GM19351 (cell line): ENCODE measurements around the gene ZNF580.

Source experiments
- ATAC-seq: cut with Tn5 transposase; IDR thresholded peaks from one replicate; pipeline ENCODE4 v1.9.1; 2021; ENCODE audit warnings: mild to moderate bottlenecking, moderate library complexity; ENCODE audit not compliant: unreplicated experiment

The ZNF580 gene

GRCh38 chr19:55640577-55641425 is at the start of gene ZNF580:
Gene ZNF580 (plus strand): TSS chr19:55641002. CDS start chr19:55642509, 1,507 bp downstream.
- peak; percentile 24 for ATAC-seq

GRCh38 chr19:55591555-55591954 is 49.2 kb upstream of the ZNF580 start:
- no peak for ATAC-seq

GRCh38 chr19:55592391-55593090 is 48.3 kb upstream of the ZNF580 start:
- ATAC-seq: no peak

- ATAC-seq: no peak
These were observed 47.6 kb upstream of the ZNF580 start for GRCh38 chr19:55593096-55593772.

GRCh38 chr19:55594996-55595545 is 45.7 kb upstream of the ZNF580 start:
- ATAC-seq: no peak

- no peak for ATAC-seq
These were observed 44.5 kb upstream of the ZNF580 start for GRCh38 chr19:55596304-55596703.

- no peak for ATAC-seq
These were observed 43.3 kb upstream of the ZNF580 start for GRCh38 chr19:55597501-55597921.

GRCh38 chr19:55598034-55598433 is 42.8 kb upstream of the ZNF580 start:
- ATAC-seq: no peak

- ATAC-seq: peak; percentile 55
These were observed 41.9 kb upstream of the ZNF580 start for GRCh38 chr19:55598719-55599467.

GRCh38 chr19:55599468-55599841 is 41.3 kb upstream of the ZNF580 start, which contains the start of gene FIZ1:
Gene FIZ1 (minus strand): TSS chr19:55599517. CDS start chr19:55597865, 1,652 bp downstream.
- ATAC-seq: peak; percentile 50

- peak; percentile 40 for ATAC-seq
These were observed 40.8 kb upstream of the ZNF580 start, which contains the start of gene ZNF524 for GRCh38 chr19:55599842-55600661. Gene ZNF524 (plus strand): TSS chr19:55600288. CDS start chr19:55602113, 1,825 bp downstream.

GRCh38 chr19:55600662-55601028 is 40.2 kb upstream of the ZNF580 start:
- no peak for ATAC-seq

- ATAC-seq: no peak
These were observed 39.7 kb upstream of the ZNF580 start for GRCh38 chr19:55601084-55601483.

- ATAC-seq: no peak
These were observed 38.4 kb upstream of the ZNF580 start for GRCh38 chr19:55602104-55603001.

- no peak for ATAC-seq
These were observed 37.7 kb upstream of the ZNF580 start for GRCh38 chr19:55603115-55603514.

GRCh38 chr19:55603581-55604292 is 37.1 kb upstream of the ZNF580 start:
- no peak for ATAC-seq

GRCh38 chr19:55605207-55605636 is 35.6 kb upstream of the ZNF580 start:
- ATAC-seq: peak; percentile 61
